Loucy (cell line): ENCODE data around the gene GRM5.
"Not testable (repeated sequence)": the region's sequence is repeated elsewhere in the genome, so short reads cannot be mapped to it uniquely, and the experiment has no call there.

Experiments used
- CTCF ChIP-seq: fragments of 200-600 bp; sonication (generic); conservative IDR thresholded peaks from 2 replicates; pipeline ENCODE4 v1.5.1; 2014; ENCODE audit warnings: mild to moderate bottlenecking, antibody characterized with exemption, low read length
- EZH2phosphoT487 ChIP-seq: fragments of 200-600 bp; IDR thresholded peaks from 2 replicates; pipeline ENCODE4 v1.6.1; 2018; ENCODE audit warnings: antibody characterized with exemption, mild to moderate bottlenecking, moderate library complexity, borderline replicate concordance

GRCh38 chr11:88838139-88838538 lies 227.6 kb downstream of the GRM5 start:
- not testable (repeated sequence) for TF ChIP-seq CTCF, EZH2phosphoT487
